Gastroesophageal sphincter (tissue), 3 donors: ENCODE results near the gene ACTMAP.

Experiments
- POLR2A ChIP-seq, 2 donors: fragments of 450-650 bp; IDR thresholded peaks; one replicate each; pipeline ENCODE4 v1.6.1; 2017; ENCODE audit warnings: antibody characterized with exemption in 2 of 2, mild to moderate bottlenecking in 2 of 2, moderate library complexity in 1 of 2
- TF ChIP-seq, protein P1 (sequence below), 4 experiments: fragments of 200-600 bp in 2 of 4; fragments of 450-650 bp in 2 of 4; sonication (generic) in 1 of 4; IDR thresholded peaks; one replicate each; pipeline ENCODE4 v1.5.1; 2017 to 2019; ENCODE audit warnings: antibody characterized with exemption in 4 of 4, mild to moderate bottlenecking in 2 of 4, moderate library complexity in 2 of 4

DNA sequence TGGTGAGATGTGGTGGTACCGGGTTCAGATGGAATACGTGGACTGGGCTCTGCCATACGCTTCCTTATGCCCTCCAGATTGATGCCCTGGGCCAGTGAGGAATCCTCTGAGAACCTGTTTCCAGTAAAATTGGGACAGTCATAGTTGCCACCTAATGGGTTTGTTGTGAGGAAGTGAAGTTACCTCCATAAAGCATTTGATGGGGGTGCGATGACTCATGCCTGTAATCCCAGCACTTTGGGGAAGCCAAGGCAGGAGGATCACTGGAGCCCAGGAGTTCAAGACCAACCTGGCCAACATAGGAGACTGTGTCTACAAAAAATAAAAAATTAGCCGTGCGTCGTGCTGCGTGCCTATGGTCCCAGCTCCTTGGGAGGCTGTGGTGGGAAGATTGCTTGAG lies 5.5 kb upstream of the ACTMAP start:
- TF ChIP-seq, protein P1, sequence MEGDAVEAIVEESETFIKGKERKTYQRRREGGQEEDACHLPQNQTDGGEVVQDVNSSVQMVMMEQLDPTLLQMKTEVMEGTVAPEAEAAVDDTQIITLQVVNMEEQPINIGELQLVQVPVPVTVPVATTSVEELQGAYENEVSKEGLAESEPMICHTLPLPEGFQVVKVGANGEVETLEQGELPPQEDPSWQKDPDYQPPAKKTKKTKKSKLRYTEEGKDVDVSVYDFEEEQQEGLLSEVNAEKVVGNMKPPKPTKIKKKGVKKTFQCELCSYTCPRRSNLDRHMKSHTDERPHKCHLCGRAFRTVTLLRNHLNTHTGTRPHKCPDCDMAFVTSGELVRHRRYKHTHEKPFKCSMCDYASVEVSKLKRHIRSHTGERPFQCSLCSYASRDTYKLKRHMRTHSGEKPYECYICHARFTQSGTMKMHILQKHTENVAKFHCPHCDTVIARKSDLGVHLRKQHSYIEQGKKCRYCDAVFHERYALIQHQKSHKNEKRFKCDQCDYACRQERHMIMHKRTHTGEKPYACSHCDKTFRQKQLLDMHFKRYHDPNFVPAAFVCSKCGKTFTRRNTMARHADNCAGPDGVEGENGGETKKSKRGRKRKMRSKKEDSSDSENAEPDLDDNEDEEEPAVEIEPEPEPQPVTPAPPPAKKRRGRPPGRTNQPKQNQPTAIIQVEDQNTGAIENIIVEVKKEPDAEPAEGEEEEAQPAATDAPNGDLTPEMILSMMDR (IDR thresholded peaks at IDR 0.05), result no peak
- no peak for TF ChIP-seq POLR2A (IDR thresholded peaks at IDR 0.05)
